Muscle layer of duodenum (tissue), 2 donors: ENCODE results near the gene RFX3.

Source experiments
- H3K27ac ChIP-seq: one replicate; pipeline ENCODE4 v1.7.0; 2013; ENCODE audit warnings: mild to moderate bottlenecking, low read length
- H3K27me3 ChIP-seq: one replicate; pipeline ENCODE4 v1.7.0; 2013; ENCODE audit warnings: low read depth, mild to moderate bottlenecking, control low read depth, low read length
- H3K36me3 ChIP-seq, 2 donors: one replicate each; pipeline ENCODE4 v1.7.0; 2013; ENCODE audit warnings: low read length in 2 of 2, control low read depth in 1 of 2, mild to moderate bottlenecking in 1 of 2; ENCODE audit not compliant: insufficient read depth in 2 of 2, control insufficient read depth in 1 of 2
- H3K4me1 ChIP-seq, 2 donors: one replicate each; pipeline ENCODE4 v1.7.0; 2013; ENCODE audit warnings: low read length in 2 of 2, mild to moderate bottlenecking in 2 of 2, control low read depth in 1 of 2, moderate library complexity in 1 of 2; ENCODE audit not compliant: insufficient read depth in 2 of 2, control insufficient read depth in 1 of 2
- H3K4me3 ChIP-seq, 2 donors: one replicate each; pipeline ENCODE4 v1.7.0; 2013; ENCODE audit warnings: low read length in 2 of 2, low read depth in 1 of 2, mild to moderate bottlenecking in 1 of 2
- H3K9me3 ChIP-seq, 2 donors: one replicate each; pipeline ENCODE4 v1.7.0; 2013; ENCODE audit warnings: low read length in 2 of 2, control low read depth in 1 of 2, mild to moderate bottlenecking in 1 of 2; ENCODE audit not compliant: control insufficient read depth in 1 of 2
- donor health status: healthy.

Gene RFX3

GRCh38 chr9:3419893-3420292 is 105.9 kb downstream of the RFX3 start:
- Histone ChIP-seq H3K36me3 (no peaks in the 10 kb centered on the region), H3K9me3 (no peaks in the 10 kb centered on the region), H3K27ac (no peak overlapping the region), H3K27me3 (no peaks in the 10 kb centered on the region), H3K4me3 (no peak overlapping the region), H3K4me1 (no peaks in the 10 kb centered on the region)

GRCh38 chr9:3415906-3416305 is 109.9 kb downstream of the RFX3 start:
- Histone ChIP-seq H3K36me3 (no peaks in the 10 kb centered on the region), H3K4me3 (no peak overlapping the region), H3K27me3 (no peaks in the 10 kb centered on the region), H3K27ac (no peak overlapping the region), H3K9me3 (no peaks in the 10 kb centered on the region), H3K4me1 (no peaks in the 10 kb centered on the region)

- H3K4me1 ChIP-seq: no peaks in the 10 kb centered on the region
- H3K36me3 ChIP-seq: no peaks in the 10 kb centered on the region
- no peaks in the 10 kb centered on the region for H3K27me3 ChIP-seq
- H3K9me3 ChIP-seq: no peaks in the 10 kb centered on the region
- H3K4me3 ChIP-seq: no peak overlapping the region
- H3K27ac ChIP-seq: no peak overlapping the region
Observed at GRCh38 chr9:3413984-3414383, 111.8 kb downstream of the RFX3 start.

GRCh38 chr9:3410461-3410860 is 115.3 kb downstream of the RFX3 start:
- H3K4me3 ChIP-seq: no peak overlapping the region
- H3K9me3 ChIP-seq: no peaks in the 10 kb centered on the region
- H3K36me3 ChIP-seq: no peaks in the 10 kb centered on the region
- no peak overlapping the region for H3K27ac ChIP-seq
- no peaks in the 10 kb centered on the region for H3K4me1 ChIP-seq
- H3K27me3 ChIP-seq: no peaks in the 10 kb centered on the region

- Histone ChIP-seq H3K4me3 (no peak overlapping the region), H3K27me3 (no peaks in the 10 kb centered on the region), H3K9me3 (no peaks in the 10 kb centered on the region), H3K4me1 (no peaks in the 10 kb centered on the region), H3K27ac (no peak overlapping the region), H3K36me3 (no peaks in the 10 kb centered on the region)
Observed at GRCh38 chr9:3409453-3409852, 116.3 kb downstream of the RFX3 start.

- Histone ChIP-seq H3K9me3 (no peaks in the 10 kb centered on the region), H3K27me3 (no peaks in the 10 kb centered on the region), H3K27ac (no peak overlapping the region), H3K4me1 (no peaks in the 10 kb centered on the region), H3K36me3 (no peaks in the 10 kb centered on the region), H3K4me3 (no peak overlapping the region)
Observed at GRCh38 chr9:3403315-3403714, 122.5 kb downstream of the RFX3 start.

GRCh38 chr9:3401221-3401954 is 124.4 kb downstream of the RFX3 start:
- no peaks in the 10 kb centered on the region for H3K9me3 ChIP-seq
- no peaks in the 10 kb centered on the region for H3K27me3 ChIP-seq
- H3K4me1 ChIP-seq: no peaks in the 10 kb centered on the region
- H3K4me3 ChIP-seq: no peak overlapping the region
- H3K27ac ChIP-seq: no peak overlapping the region
- no peaks in the 10 kb centered on the region for H3K36me3 ChIP-seq

- Histone ChIP-seq H3K36me3 (peaks cover 0 to 5% of the 10 kb centered on the region in 2 donors), H3K27ac (no peak overlapping the region), H3K4me1 (no peaks in the 10 kb centered on the region), H3K27me3 (no peaks in the 10 kb centered on the region), H3K9me3 (no peaks in the 10 kb centered on the region), H3K4me3 (no peak overlapping the region)
Observed at GRCh38 chr9:3398232-3398648, 127.6 kb downstream of the RFX3 start.

- Histone ChIP-seq H3K27ac (no peak overlapping the region), H3K27me3 (no peaks in the 10 kb centered on the region), H3K4me3 (no peak overlapping the region), H3K36me3 (peaks cover 0 to 5% of the 10 kb centered on the region in 2 donors), H3K9me3 (no peaks in the 10 kb centered on the region), H3K4me1 (no peaks in the 10 kb centered on the region)
Observed at GRCh38 chr9:3397766-3398165, 128.0 kb downstream of the RFX3 start.

GRCh38 chr9:3391414-3391813 is 134.4 kb downstream of the RFX3 start:
- Histone ChIP-seq H3K27me3 (no peaks in the 10 kb centered on the region), H3K9me3 (no peaks in the 10 kb centered on the region), H3K4me3 (no peak overlapping the region), H3K36me3 (peaks cover 0 to 5% of the 10 kb centered on the region in 2 donors), H3K4me1 (no peaks in the 10 kb centered on the region), H3K27ac (no peak overlapping the region)

- Histone ChIP-seq H3K27ac (no peak overlapping the region), H3K9me3 (no peaks in the 10 kb centered on the region)
Observed at GRCh38 chr9:3386753-3387152, 139.0 kb downstream of the RFX3 start.

GRCh38 chr9:3385871-3386270 is 139.9 kb downstream of the RFX3 start:
- no peaks in the 10 kb centered on the region for H3K9me3 ChIP-seq
- H3K36me3 ChIP-seq: no peaks in the 10 kb centered on the region
- H3K27me3 ChIP-seq: no peaks in the 10 kb centered on the region
- H3K4me1 ChIP-seq: no peaks in the 10 kb centered on the region
- no peak overlapping the region for H3K4me3 ChIP-seq
- H3K27ac ChIP-seq: no peak overlapping the region

More at GRCh38 chr9:3386753-3387152, 139.0 kb downstream of the RFX3 start:
- Histone ChIP-seq H3K36me3 (no peaks in the 10 kb centered on the region), H3K27me3 (no peaks in the 10 kb centered on the region), H3K4me3 (no peak overlapping the region), H3K4me1 (no peaks in the 10 kb centered on the region)
